Left lung (tissue), 10 donors: ENCODE results near the gene TMEM106B. TPM values are rescaled to one million over a fixed set of nuclear protein-coding genes. Genes with fewer than 3 reads are reported as not detected.

Experiments used
- ATAC-seq: fragments of 200-7000 bp; cut with Tn5 transposase; one replicate; pipeline ENCODE4 v1.9.1; 2020; ENCODE audit warnings: moderate library complexity
- DNase-seq, 4 donors: peaks; one replicate each; pipeline ENCODE4 v3.0.0-alpha.2; 2013 to 2020
- H3K27ac ChIP-seq, 2 donors: fragments of 200-600 bp; sonication (generic) in 1 of 2; one replicate each; pipeline versions ENCODE4 v1.5.0 to v1.8.0; 2020 to 2021
- H3K27me3 ChIP-seq, 2 donors: fragments of 200-600 bp; sonication (generic) in 1 of 2; one replicate each; pipeline versions ENCODE4 v1.5.0 to v1.8.0; 2020 to 2021
- H3K36me3 ChIP-seq, 2 donors: fragments of 200-600 bp; sonication (generic) in 1 of 2; one replicate each; pipeline versions ENCODE4 v1.5.0 to v1.8.0; 2020 to 2021
- H3K4me1 ChIP-seq, 2 donors: fragments of 200-600 bp; one replicate each; pipeline ENCODE4 v1.8.0; 2021
- H3K4me3 ChIP-seq, 2 donors: fragments of 200-600 bp; sonication (generic) in 1 of 2; one replicate each; pipeline versions ENCODE4 v1.5.0 to v1.8.0; 2020 to 2021; ENCODE audit warnings: mild to moderate bottlenecking in 1 of 2
- H3K9me3 ChIP-seq, 2 donors: fragments of 200-600 bp; sonication (generic) in 1 of 2; one replicate each; pipeline versions ENCODE4 v1.5.0 to v1.8.0; 2020 to 2021
- intact Hi-C, 2 donors: fragments of 100-400 bp; cut with DNase I; formaldehyde crosslinking; loops; one replicate each; pipeline versions ENCODE4 v1.11.2 to v1.14.2; 2022
- polyA plus RNA-seq, 6 donors: library from polyadenylated mRNA; unstranded; fragments of 120-200 nt; gene quantifications; one replicate each; pipeline ENCODE4 v1.2.1, GENCODE V29; 2013; ENCODE audit not compliant: insufficient read length in 6 of 6
- total RNA-seq, 2 donors: library from RNA; stranded (reverse); fragmentation: NEBNext Ultra II Directional; extraction: Animal tissue kit (Norgen Biotek cat#: 25700); gene quantifications; one replicate each; pipeline ENCODE4 v1.2.1, GENCODE V29; 2021
- TF ChIP-seq, protein P1 (sequence below), 2 donors: fragments of 200-600 bp; sonication (generic) in 1 of 2; IDR thresholded peaks; one replicate each; pipeline versions ENCODE4 v1.5.0 to v1.8.0; 2021; ENCODE audit warnings: antibody characterized with exemption in 2 of 2
- donor health status: DM: no; HTN: yes; CAD: no.
- donor health status: DM: no; HTN: no; CAD: no.

Gene TMEM106B
- total and polyA plus RNA-seq, 8 donors: 43.3 to 78.7 (median 69.6) TPM

DNA sequence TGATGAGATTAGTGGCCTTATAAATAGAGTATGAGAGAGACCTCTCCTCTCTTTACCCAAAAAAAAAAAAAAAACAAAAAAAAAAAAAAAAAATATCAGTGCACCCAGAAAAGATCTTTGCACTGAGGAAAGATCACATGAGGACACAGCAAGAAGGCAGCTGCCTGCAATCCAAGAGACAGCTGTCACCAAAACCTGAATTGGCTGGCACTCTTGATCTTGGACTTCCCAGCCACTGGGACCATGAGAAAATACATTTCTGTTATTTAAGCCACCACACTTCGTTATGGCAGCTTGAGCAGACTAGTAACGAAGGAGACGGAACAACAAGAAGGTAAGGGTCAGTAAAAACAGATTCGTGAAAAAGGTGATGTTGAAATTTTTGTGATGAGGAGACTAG is 47.0 kb downstream of the TMEM106B start:
- ATAC-seq: no peak
- intact Hi-C loops: no loop called here

DNA sequence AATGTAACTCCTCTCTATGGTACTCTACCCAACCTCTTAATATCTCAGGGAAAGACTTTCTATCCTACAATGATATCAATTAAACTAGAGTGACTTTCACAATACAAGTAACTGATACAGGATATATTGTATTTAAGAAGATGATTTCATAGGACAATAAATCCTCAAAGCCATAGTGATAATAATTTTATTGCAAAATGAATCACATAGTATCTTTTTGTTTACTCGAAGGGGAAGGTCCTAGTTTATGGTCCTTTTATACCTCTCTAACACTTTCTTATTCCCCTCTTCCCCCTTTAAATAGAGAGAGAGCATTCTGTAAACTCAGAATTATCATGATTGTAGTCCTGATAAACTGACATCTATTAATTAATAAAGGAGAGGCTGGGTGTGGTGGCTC is 56.4 kb downstream of the TMEM106B start:
- Histone ChIP-seq H3K9me3 (no peaks in the 10 kb centered on the region), H3K4me1 (no peaks in the 10 kb centered on the region), H3K27me3 (no peaks in the 10 kb centered on the region), H3K4me3 (no peak overlapping the region), H3K36me3 (no peaks in the 10 kb centered on the region), H3K27ac (no peak overlapping the region)
- intact Hi-C loops: no loop called here
- DNase-seq (no peak), ATAC-seq (no peak)
- TF ChIP-seq, protein P1, sequence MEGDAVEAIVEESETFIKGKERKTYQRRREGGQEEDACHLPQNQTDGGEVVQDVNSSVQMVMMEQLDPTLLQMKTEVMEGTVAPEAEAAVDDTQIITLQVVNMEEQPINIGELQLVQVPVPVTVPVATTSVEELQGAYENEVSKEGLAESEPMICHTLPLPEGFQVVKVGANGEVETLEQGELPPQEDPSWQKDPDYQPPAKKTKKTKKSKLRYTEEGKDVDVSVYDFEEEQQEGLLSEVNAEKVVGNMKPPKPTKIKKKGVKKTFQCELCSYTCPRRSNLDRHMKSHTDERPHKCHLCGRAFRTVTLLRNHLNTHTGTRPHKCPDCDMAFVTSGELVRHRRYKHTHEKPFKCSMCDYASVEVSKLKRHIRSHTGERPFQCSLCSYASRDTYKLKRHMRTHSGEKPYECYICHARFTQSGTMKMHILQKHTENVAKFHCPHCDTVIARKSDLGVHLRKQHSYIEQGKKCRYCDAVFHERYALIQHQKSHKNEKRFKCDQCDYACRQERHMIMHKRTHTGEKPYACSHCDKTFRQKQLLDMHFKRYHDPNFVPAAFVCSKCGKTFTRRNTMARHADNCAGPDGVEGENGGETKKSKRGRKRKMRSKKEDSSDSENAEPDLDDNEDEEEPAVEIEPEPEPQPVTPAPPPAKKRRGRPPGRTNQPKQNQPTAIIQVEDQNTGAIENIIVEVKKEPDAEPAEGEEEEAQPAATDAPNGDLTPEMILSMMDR (IDR thresholded peaks at IDR 0.05): no peak

More for the DNA sequence above, 47.0 kb downstream of the TMEM106B start:
- peak overlapping the region in 1 of 2 donors; percentile 57 for H3K27ac ChIP-seq
- TF ChIP-seq, protein P1 (IDR thresholded peaks at IDR 0.05): no peak
- H3K4me3 ChIP-seq: no peak overlapping the region
- H3K4me1 ChIP-seq: peaks cover 0 to 6% of the 10 kb centered on the region in 2 donors
- no peaks in the 10 kb centered on the region for H3K27me3 ChIP-seq
- no peak for DNase-seq
- H3K36me3 ChIP-seq: no peaks in the 10 kb centered on the region
- peaks cover 0 to 4% of the 10 kb centered on the region in 2 donors for H3K9me3 ChIP-seq

DNA sequence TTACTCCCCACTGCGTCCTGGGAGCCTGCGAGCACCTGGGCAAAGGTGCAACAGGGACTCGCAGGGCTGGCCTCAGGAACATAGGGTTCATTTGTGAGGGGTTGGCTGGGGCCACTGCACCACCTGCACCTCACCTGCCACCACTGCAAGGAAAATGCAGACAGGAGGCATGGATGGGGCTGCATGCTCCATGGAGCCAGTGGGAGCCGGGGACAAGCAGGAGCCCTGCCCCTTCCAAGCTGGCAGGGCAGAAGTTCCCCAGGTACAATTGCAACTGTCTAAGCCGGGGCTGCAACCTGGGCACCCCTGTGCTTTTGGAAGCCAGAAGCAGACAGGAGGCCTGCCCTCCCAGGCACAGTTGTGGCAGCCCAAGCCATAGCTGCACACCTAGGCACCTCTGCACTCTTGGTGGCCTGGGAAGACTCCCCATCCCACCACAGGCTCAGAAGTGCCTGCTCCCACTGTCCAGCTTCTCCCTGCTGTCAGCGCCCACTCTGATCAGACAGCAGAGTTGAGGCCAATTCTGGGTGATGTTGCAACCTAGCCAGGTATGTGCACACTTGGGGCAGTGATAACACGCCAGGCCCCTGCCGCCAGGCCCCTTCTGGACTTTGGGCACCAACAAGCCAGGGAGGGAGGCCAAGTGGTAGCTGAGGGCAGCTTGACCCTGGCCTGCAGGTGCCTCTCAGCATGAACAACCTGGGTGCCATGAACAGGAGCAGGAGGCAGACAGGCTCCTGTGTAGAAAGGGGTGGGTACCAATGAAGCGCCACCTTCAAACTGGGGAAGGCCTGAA is 58.2 kb downstream of the TMEM106B start:
- intact Hi-C loops: no loop called here
- Histone ChIP-seq H3K27ac (no peak overlapping the region), H3K27me3 (no peaks in the 10 kb centered on the region), H3K4me3 (no peak overlapping the region), H3K36me3 (no peaks in the 10 kb centered on the region), H3K4me1 (no peaks in the 10 kb centered on the region), H3K9me3 (no peaks in the 10 kb centered on the region)
- ATAC-seq (no peak), DNase-seq (peak in 1 of 4 donors; percentile 56)
- TF ChIP-seq, protein P1 (IDR thresholded peaks at IDR 0.05): no peak

DNA sequence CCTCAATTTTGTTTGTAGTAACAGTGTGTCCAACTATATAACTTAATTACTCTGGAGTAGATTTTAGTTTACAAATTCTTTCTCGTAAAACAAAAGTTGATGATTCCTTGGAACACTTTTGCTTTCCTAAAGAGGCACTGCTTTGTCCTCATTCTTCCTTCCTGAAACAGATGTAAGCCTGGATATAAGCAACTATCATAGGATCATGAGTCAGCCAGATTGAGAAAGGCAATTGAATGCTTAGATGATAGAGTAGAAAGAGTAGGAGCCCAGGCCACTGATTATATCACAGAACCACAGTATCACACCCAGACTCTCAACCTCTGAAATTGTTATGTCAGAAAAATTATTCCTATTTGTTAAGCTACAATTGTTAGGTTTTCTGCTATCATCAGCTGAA is 69.9 kb downstream of the TMEM106B start:
- TF ChIP-seq, protein P1 (IDR thresholded peaks at IDR 0.05): no peak
- Histone ChIP-seq H3K36me3 (no peaks in the 10 kb centered on the region), H3K4me1 (no peaks in the 10 kb centered on the region), H3K27ac (no peak overlapping the region), H3K27me3 (no peaks in the 10 kb centered on the region), H3K9me3 (peaks cover 0 to 3% of the 10 kb centered on the region in 2 donors), H3K4me3 (no peak overlapping the region)
- DNase-seq: no peak
- ATAC-seq: no peak
- intact Hi-C loops: no loop called here

DNA sequence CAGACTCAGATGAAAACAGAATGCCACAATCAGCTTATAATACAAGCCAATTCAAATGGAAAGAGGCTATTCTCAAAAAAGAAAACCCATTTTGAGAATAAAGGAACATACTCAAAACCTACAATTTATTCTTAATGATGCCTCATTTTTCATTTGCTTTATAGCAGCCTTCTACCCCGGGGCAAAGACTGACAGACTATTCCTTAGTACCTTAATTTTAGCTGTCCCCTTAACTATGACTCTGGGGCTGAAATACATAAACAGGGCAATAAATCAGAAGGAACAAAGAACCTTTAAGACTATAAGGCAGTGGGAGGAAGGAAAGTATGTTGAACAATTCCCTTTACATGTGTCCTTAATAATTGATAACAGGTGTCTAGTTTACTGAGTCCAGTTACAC is 76.8 kb downstream of the TMEM106B start:
- no peak for DNase-seq
- H3K27ac ChIP-seq: no peak overlapping the region
- TF ChIP-seq, protein P1 (IDR thresholded peaks at IDR 0.05): no peak

More for the DNA sequence above, 76.8 kb downstream of the TMEM106B start:
- H3K4me1 ChIP-seq: no peaks in the 10 kb centered on the region
- no peak overlapping the region for H3K4me3 ChIP-seq
- intact Hi-C loops: no loop called here
- peaks cover 0 to 29% of the 10 kb centered on the region in 2 donors for H3K9me3 ChIP-seq
- ATAC-seq: no peak
- no peaks in the 10 kb centered on the region for H3K27me3 ChIP-seq
- H3K36me3 ChIP-seq: no peaks in the 10 kb centered on the region
